Effector CD8-positive, alpha-beta T cell (primary cell): Measurements from ENCODE around the gene INSYN2A.

Experiments used
- DNase-seq: peaks from one replicate; lab custom pipeline; 2025; lab: John Stamatoyannopoulos, UW

INSYN2A gene

GRCh38 chr10:127195041-127195506 lies 1.3 kb downstream of the INSYN2A start:
- no peak for DNase-seq

GRCh38 chr10:127194599-127194998 lies 1.8 kb downstream of the INSYN2A start:
- DNase-seq = no peak

- DNase-seq = no peak
These were observed 2.3 kb downstream of the INSYN2A start for GRCh38 chr10:127194111-127194510.

GRCh38 chr10:127193125-127193524 lies 3.3 kb downstream of the INSYN2A start:
- no peak for DNase-seq

GRCh38 chr10:127190427-127190826 lies 6.0 kb downstream of the INSYN2A start:
- DNase-seq = no peak

GRCh38 chr10:127189226-127189625 lies 7.2 kb downstream of the INSYN2A start:
- DNase-seq = no peak

GRCh38 chr10:127186813-127187212 lies 9.6 kb downstream of the INSYN2A start:
- DNase-seq = no peak

GRCh38 chr10:127184582-127184981 lies 11.8 kb downstream of the INSYN2A start:
- DNase-seq = no peak

GRCh38 chr10:127182161-127182560 lies 14.2 kb downstream of the INSYN2A start:
- DNase-seq = no peak

- DNase-seq = no peak
These were observed 16.7 kb downstream of the INSYN2A start for GRCh38 chr10:127179612-127180250.

GRCh38 chr10:127176649-127177048 lies 19.7 kb downstream of the INSYN2A start:
- no peak for DNase-seq

GRCh38 chr10:127175357-127176110 lies 20.9 kb downstream of the INSYN2A start:
- DNase-seq = no peak

GRCh38 chr10:127174866-127175265 lies 21.5 kb downstream of the INSYN2A start:
- no peak for DNase-seq

- no peak for DNase-seq
These were observed 28.1 kb downstream of the INSYN2A start for GRCh38 chr10:127168261-127168660.

- DNase-seq = no peak
These were observed 33.5 kb downstream of the INSYN2A start for GRCh38 chr10:127162841-127163240.

GRCh38 chr10:127161482-127161881 lies 34.9 kb downstream of the INSYN2A start:
- no peak for DNase-seq

- no peak for DNase-seq
These were observed 36.6 kb downstream of the INSYN2A start for GRCh38 chr10:127159648-127160245.

- no peak for DNase-seq
These were observed 37.7 kb downstream of the INSYN2A start for GRCh38 chr10:127158662-127159061.

- DNase-seq = no peak
These were observed 38.7 kb downstream of the INSYN2A start for GRCh38 chr10:127157506-127158200.

GRCh38 chr10:127157089-127157488 lies 39.3 kb downstream of the INSYN2A start:
- DNase-seq = no peak

GRCh38 chr10:127154831-127155620 lies 41.4 kb downstream of the INSYN2A start:
- no peak for DNase-seq

GRCh38 chr10:127153181-127153580 lies 43.2 kb downstream of the INSYN2A start:
- no peak for DNase-seq
